GM19043 (cell line): ENCODE data around the gene PRR16.

Experiments
- ATAC-seq: cut with Tn5 transposase; IDR thresholded peaks from one replicate; pipeline ENCODE4 v1.9.1; 2021; ENCODE audit warnings: low read depth; ENCODE audit not compliant: unreplicated experiment

Gene PRR16

GRCh38 chr5:120703918-120704587 is 240.0 kb downstream of the PRR16 start:
- no peak for ATAC-seq

- no peak for ATAC-seq
Observed at GRCh38 chr5:120706877-120707276, 242.8 kb downstream of the PRR16 start.

GRCh38 chr5:120717381-120717780 is 253.3 kb downstream of the PRR16 start:
- no peak for ATAC-seq

GRCh38 chr5:120730214-120730613 is 266.1 kb downstream of the PRR16 start:
- ATAC-seq = no peak

GRCh38 chr5:120734033-120734432 is 269.9 kb downstream of the PRR16 start:
- no peak for ATAC-seq

DNA sequence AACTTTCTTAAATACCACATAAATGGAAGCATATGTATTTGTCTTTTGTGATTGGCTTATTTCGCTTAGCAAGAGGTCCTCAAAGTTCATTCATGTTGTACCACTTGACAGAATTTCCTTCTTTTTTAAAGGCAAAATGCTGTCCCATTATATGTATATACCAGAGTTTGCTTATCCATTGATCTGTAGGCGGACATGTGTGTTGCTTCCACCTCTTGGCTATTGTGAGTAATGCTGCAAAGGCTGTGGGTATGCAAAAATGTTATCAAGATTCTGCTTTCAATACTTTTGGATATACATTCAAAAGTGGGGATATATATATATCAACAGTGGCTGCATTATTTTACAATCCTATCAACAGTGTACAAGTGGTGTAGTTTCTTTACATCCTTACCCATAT is 271.0 kb downstream of the PRR16 start:
- ATAC-seq = no peak
